ENCODE measurements around the gene RPTOR. TPM values are rescaled to one million over a fixed set of nuclear protein-coding genes. Genes with fewer than 3 reads are reported as not detected.

RPTOR gene
- total RNA-seq, 1 donor from 2014 or later = 32.0 TPM

DNA sequence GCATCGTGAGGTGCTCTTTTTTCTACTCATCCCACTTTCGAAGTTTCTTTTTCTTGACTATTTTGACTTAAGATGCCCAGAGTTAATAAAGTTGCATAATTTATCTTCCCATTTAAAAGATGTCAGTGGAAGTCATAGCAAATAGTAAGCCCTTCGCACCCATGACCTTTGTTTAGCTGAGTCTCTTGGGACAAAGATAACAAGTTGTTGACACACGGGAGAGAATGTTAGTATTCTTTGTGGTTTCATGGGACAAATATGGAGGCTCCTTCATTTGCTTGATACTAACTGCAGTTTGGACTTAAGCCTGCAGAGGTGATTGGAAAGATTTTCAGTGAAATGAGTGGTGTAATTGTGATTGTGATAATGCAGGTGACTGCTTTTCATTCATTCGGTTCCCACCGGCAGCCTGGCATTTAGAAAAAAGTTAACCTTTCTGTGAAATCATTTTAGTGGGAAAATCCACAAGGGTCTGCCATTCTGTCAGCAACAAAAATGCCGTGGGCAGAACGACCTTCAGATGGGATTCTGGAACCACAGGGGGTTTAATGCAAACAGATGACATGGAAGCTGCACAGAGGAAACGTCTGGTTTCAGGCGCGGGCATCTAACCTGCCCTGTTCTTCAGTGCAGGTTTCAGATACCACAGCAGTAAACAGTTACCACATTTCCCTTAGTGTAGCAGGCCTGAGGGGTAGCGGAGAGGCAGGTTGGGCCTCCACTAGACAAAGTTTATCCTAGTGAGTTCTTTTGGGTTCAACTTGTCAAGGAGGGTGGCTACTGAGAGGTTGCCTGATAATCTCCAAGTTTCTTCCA, 123.0 kb downstream of the RPTOR start:
- peaks cover 14% of the 10 kb centered on the region for H3K36me3 Mint-ChIP-seq (ENCODE audit: low read depth, unreplicated experiment)
- Histone ChIP-seq H3K79me2 (ENCODE audit: insufficient read depth, low read length) (peaks cover 44% of the 10 kb centered on the region), H3K9ac (ENCODE audit: low read length) (no peak overlapping the region), H3K4me1 (ENCODE audit: insufficient read depth, low read length) (no peaks in the 10 kb centered on the region), H3K36me3 (ENCODE audit: insufficient read depth, low read length) (no peaks in the 10 kb centered on the region), H3K9me3 (ENCODE audit: insufficient read depth, low read depth, low read length) (no peaks in the 10 kb centered on the region), H3K27ac (ENCODE audit: low read depth, low read length) (no peak overlapping the region), H2AFZ (ENCODE audit: low read depth, low read length) (no peak overlapping the region), H4K20me1 (ENCODE audit: insufficient read depth, low read length) (peaks cover 71% of the 10 kb centered on the region), H3K4me3 (ENCODE audit: insufficient read depth, low read depth, low read length) (no peak overlapping the region), H3K4me2 (ENCODE audit: low read length) (no peak overlapping the region), H3K27me3 (ENCODE audit: insufficient read depth, low read length) (no peaks in the 10 kb centered on the region)
- H3K4me3 Mint-ChIP-seq (ENCODE audit: unreplicated experiment) = no peak overlapping the region
- H3K9me3 Mint-ChIP-seq (ENCODE audit: unreplicated experiment) = no peaks in the 10 kb centered on the region
- no peak overlapping the region for H3K27ac Mint-ChIP-seq (ENCODE audit: unreplicated experiment)
- no peak for DNase-seq (ENCODE audit: low read depth)
- no peak for FAIRE-seq
- H3K27me3 Mint-ChIP-seq (ENCODE audit: low read depth, unreplicated experiment) = no peaks in the 10 kb centered on the region
- H3K4me1 Mint-ChIP-seq (ENCODE audit: low read depth, unreplicated experiment) = peaks cover 23% of the 10 kb centered on the region
- no peak for TF ChIP-seq EZH2 (IDR thresholded peaks at IDR 0.05; ENCODE audit: insufficient read depth, low read length)
- TF ChIP-seq, protein P1, sequence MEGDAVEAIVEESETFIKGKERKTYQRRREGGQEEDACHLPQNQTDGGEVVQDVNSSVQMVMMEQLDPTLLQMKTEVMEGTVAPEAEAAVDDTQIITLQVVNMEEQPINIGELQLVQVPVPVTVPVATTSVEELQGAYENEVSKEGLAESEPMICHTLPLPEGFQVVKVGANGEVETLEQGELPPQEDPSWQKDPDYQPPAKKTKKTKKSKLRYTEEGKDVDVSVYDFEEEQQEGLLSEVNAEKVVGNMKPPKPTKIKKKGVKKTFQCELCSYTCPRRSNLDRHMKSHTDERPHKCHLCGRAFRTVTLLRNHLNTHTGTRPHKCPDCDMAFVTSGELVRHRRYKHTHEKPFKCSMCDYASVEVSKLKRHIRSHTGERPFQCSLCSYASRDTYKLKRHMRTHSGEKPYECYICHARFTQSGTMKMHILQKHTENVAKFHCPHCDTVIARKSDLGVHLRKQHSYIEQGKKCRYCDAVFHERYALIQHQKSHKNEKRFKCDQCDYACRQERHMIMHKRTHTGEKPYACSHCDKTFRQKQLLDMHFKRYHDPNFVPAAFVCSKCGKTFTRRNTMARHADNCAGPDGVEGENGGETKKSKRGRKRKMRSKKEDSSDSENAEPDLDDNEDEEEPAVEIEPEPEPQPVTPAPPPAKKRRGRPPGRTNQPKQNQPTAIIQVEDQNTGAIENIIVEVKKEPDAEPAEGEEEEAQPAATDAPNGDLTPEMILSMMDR (IDR thresholded peaks at IDR 0.05; ENCODE audit: insufficient read depth, low read depth, low read length) = no peak

DNA sequence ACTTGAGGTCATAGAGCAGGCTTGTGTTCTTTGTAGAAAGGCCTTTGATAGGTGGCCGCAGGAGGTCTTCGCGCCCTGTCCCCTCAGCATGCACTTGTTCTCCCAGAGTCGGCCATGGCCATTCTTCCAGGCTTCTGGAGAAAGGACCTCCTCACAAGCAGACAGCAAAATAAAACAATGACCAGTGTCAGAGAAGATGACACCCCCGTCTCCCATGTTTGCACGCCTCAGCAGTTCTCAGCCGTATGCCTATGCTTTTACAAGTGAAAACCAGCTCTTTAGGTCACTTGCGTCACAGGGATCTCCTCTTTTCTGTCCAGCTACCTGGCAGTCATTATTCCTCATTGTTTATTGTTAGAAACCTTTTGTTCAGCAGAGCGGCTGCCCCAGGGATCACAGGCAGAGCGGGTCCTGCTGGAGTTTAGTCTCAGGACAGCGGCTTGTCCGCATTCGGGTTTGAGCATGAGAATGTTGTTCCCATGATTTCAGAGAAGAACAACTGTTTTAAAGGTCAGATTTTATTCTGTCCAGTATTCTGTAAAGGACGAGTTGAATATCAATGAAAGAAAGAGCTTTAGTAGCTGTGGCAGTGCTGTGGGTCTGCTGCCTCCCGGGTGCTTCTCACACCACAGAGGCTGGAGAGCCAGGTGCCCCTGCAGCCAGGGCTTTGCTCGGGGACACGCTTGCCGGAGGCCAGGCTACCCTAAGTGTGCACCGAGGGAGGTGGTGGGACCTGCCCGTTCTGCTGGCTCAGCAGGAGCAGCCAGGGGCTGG, 123.9 kb downstream of the RPTOR start:
- Histone ChIP-seq H3K9me3 (ENCODE audit: insufficient read depth, low read depth, low read length) (no peaks in the 10 kb centered on the region), H3K9ac (ENCODE audit: low read length) (no peak overlapping the region), H3K27me3 (ENCODE audit: insufficient read depth, low read length) (no peaks in the 10 kb centered on the region), H3K27ac (ENCODE audit: low read depth, low read length) (no peak overlapping the region), H3K4me1 (ENCODE audit: insufficient read depth, low read length) (peaks cover 8% of the 10 kb centered on the region), H3K79me2 (ENCODE audit: insufficient read depth, low read length) (peaks cover 39% of the 10 kb centered on the region), H3K36me3 (ENCODE audit: insufficient read depth, low read length) (no peaks in the 10 kb centered on the region), H3K4me3 (ENCODE audit: insufficient read depth, low read depth, low read length) (no peak overlapping the region), H3K4me2 (ENCODE audit: low read length) (no peak overlapping the region), H2AFZ (ENCODE audit: low read depth, low read length) (no peak overlapping the region), H4K20me1 (ENCODE audit: insufficient read depth, low read length) (peaks cover 68% of the 10 kb centered on the region)
- FAIRE-seq (no peak), DNase-seq (ENCODE audit: low read depth) (no peak)
- Mint-ChIP-seq H3K27me3 (ENCODE audit: low read depth, unreplicated experiment) (no peaks in the 10 kb centered on the region), H3K4me3 (ENCODE audit: unreplicated experiment) (no peak overlapping the region), H3K36me3 (ENCODE audit: low read depth, unreplicated experiment) (peaks cover 14% of the 10 kb centered on the region), H3K9me3 (ENCODE audit: unreplicated experiment) (no peaks in the 10 kb centered on the region), H3K27ac (ENCODE audit: unreplicated experiment) (no peak overlapping the region), H3K4me1 (ENCODE audit: low read depth, unreplicated experiment) (peaks cover 29% of the 10 kb centered on the region)
- TF ChIP-seq, protein P1 (IDR thresholded peaks at IDR 0.05; ENCODE audit: insufficient read depth, low read depth, low read length) = no peak
- no peak for TF ChIP-seq EZH2 (IDR thresholded peaks at IDR 0.05; ENCODE audit: insufficient read depth, low read length)
